8988T (cell line): ENCODE data around the gene DNASE1L2.
A peak's percentile ranks its signal among the peaks of the same experiment; 100 is the strongest.
"Not testable (repeated sequence)": the region's sequence is repeated elsewhere in the genome, so short reads cannot be mapped to it uniquely, and the experiment has no call there.

Experiments
- DNase-seq: peaks from one replicate; pipeline ENCODE4 v3.0.0; 2011

DNASE1L2 gene

GRCh38 chr16:2242598-2242997 is 6.4 kb downstream of the DNASE1L2 start:
- DNase-seq, result peak; percentile 12

- peak; percentile 78 for DNase-seq
Measured at GRCh38 chr16:2243031-2243528, 6.8 kb downstream of the DNASE1L2 start.

- DNase-seq, result peak; percentile 7
Measured at GRCh38 chr16:2243781-2244180, 7.5 kb downstream of the DNASE1L2 start.

- DNase-seq, result peak; percentile 38
Measured at GRCh38 chr16:2244301-2244700, 8.1 kb downstream of the DNASE1L2 start.

- DNase-seq, result peak; percentile 48
Measured at GRCh38 chr16:2244926-2245795, 8.9 kb downstream of the DNASE1L2 start.

- peak; percentile 6 for DNase-seq
Measured at GRCh38 chr16:2246301-2246885, 10.1 kb downstream of the DNASE1L2 start.

GRCh38 chr16:2250652-2251295 is 14.5 kb downstream of the DNASE1L2 start:
- no peak for DNase-seq

GRCh38 chr16:2251296-2252111 is 15.3 kb downstream of the DNASE1L2 start, which contains the start of gene ECI1:
TSS of gene ECI1 (minus strand) at chr16:2251587. CDS start at chr16:2251566, 21 bp downstream.
- DNase-seq, result peak; percentile 95

GRCh38 chr16:2252806-2253148 is 16.5 kb downstream of the DNASE1L2 start:
- no peak for DNase-seq

GRCh38 chr16:2253293-2253692 is 17.0 kb downstream of the DNASE1L2 start:
- no peak for DNase-seq

- DNase-seq, result no peak
Measured at GRCh38 chr16:2256531-2257140, 20.4 kb downstream of the DNASE1L2 start.

- no peak for DNase-seq
Measured at GRCh38 chr16:2257726-2258125, 21.5 kb downstream of the DNASE1L2 start.

GRCh38 chr16:2258530-2258929 is 22.3 kb downstream of the DNASE1L2 start:
- DNase-seq, result not testable (repeated sequence)

GRCh38 chr16:2260250-2260649 is 24.0 kb downstream of the DNASE1L2 start:
- no peak for DNase-seq

- DNase-seq, result not testable (repeated sequence)
Measured at GRCh38 chr16:2263026-2263425, 26.8 kb downstream of the DNASE1L2 start.

GRCh38 chr16:2266887-2267286 is 30.6 kb downstream of the DNASE1L2 start:
- not testable (repeated sequence) for DNase-seq

- not testable (repeated sequence) for DNase-seq
Measured at GRCh38 chr16:2267505-2267912, 31.3 kb downstream of the DNASE1L2 start.

GRCh38 chr16:2267913-2268666 is 31.8 kb downstream of the DNASE1L2 start, which contains the start of gene RNPS1:
TSS of gene RNPS1 (minus strand) at chr16:2268126. CDS start at chr16:2264643, 3,483 bp downstream.
- peak; percentile 96 for DNase-seq

- no peak for DNase-seq
Measured at GRCh38 chr16:2270070-2270462, 33.8 kb downstream of the DNASE1L2 start.

GRCh38 chr16:2270588-2271470 is 34.6 kb downstream of the DNASE1L2 start:
- DNase-seq, result no peak
